GM13976 (cell line): ENCODE measurements around the gene DLST.

Experiments used
- DNase-seq: peaks from one replicate; pipeline ENCODE4 v3.0.0; 2012; ENCODE audit warnings: low spot score
- in situ Hi-C: fragments of 300-500 bp; cut with MboI; formaldehyde crosslinking; loops from one replicate; pipeline ENCODE4 v1.12.0; 2022; ENCODE audit warnings: low sequenced_read_pairs, mixed read lengths, inconsistent platforms; ENCODE audit not compliant: unreplicated experiment
- TF ChIP-seq, protein P1 (sequence below): IDR thresholded peaks from 2 replicates; pipeline ENCODE4 v1.5.1; 2012; ENCODE audit warnings: borderline replicate concordance, mild to moderate bottlenecking; ENCODE audit not compliant: insufficient read depth; ENCODE audit errors: extremely low read depth, missing control alignments, control extremely low read depth

The DLST gene

GRCh38 chr14:74902941-74903705, 21.4 kb downstream of the DLST start:
- DNase-seq, result no peak
- in situ Hi-C loops, result no loop called here
- TF ChIP-seq, protein P1, sequence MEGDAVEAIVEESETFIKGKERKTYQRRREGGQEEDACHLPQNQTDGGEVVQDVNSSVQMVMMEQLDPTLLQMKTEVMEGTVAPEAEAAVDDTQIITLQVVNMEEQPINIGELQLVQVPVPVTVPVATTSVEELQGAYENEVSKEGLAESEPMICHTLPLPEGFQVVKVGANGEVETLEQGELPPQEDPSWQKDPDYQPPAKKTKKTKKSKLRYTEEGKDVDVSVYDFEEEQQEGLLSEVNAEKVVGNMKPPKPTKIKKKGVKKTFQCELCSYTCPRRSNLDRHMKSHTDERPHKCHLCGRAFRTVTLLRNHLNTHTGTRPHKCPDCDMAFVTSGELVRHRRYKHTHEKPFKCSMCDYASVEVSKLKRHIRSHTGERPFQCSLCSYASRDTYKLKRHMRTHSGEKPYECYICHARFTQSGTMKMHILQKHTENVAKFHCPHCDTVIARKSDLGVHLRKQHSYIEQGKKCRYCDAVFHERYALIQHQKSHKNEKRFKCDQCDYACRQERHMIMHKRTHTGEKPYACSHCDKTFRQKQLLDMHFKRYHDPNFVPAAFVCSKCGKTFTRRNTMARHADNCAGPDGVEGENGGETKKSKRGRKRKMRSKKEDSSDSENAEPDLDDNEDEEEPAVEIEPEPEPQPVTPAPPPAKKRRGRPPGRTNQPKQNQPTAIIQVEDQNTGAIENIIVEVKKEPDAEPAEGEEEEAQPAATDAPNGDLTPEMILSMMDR, result no peak

- in situ Hi-C loops, result no loop called here
- TF ChIP-seq, protein P1, result no peak
- DNase-seq, result no peak
Measured at GRCh38 chr14:74904635-74905503, 23.2 kb downstream of the DLST start.

DNA sequence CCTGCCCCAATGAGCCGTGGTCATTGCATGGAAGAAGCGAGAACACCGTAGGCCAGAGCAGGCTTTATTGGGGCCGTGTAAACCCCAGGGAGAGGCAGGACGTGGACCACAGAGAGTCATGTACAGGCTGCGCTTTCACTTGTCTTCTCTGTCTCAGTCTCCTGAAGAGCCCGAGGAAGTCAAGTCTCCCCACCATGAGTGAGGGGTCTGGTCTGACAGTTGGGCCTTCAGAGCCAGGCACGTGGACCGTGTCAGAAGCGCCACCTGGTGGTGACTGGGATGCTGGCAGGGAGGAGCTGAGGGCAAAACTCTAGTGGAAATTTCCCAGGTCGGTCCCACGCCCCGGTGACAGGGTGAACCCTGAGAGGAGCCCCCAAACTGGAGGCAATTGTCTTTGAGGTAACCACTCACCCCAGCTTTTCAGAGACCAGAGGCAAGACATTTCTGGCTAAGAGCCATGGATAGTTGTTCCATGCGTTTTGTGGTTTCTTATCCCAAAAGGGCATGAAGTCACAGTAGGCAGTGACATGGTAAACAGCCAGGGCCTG, 24.0 kb downstream of the DLST start:
- TF ChIP-seq, protein P1, result peak; percentile 89
- peak; percentile 83 for DNase-seq
- in situ Hi-C loops, result no loop called here

DNA sequence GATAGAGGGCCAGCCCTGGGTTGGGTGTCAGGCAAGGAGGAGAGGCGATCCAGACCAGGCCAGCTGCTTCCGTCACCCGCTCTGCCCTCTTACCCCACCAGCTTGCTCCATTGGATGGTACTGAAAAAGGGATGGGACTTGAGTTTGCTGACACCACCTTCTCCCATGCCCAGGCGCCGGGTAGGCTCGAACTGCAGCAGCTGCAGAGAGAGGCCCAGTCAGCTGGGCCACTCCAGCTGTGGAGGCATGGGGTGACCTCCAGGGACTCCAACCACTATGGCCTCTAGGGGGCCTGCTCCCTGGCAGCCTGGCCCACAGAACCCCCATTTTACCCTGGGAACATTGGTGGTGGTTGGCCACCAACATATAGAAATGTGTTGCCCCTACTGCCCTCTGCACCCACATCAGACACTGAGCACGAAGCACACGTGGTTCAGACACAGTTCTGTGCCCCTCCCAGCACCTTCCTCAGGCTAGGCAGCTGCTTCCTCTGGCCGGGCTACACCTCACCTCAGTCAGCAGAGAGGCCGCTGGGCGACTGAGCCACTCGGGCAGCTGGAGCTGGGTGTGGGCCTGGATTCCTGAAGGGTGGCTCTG, 25.3 kb downstream of the DLST start:
- in situ Hi-C loops, result no loop called here
- TF ChIP-seq, protein P1, result no peak
- no peak for DNase-seq

DNA sequence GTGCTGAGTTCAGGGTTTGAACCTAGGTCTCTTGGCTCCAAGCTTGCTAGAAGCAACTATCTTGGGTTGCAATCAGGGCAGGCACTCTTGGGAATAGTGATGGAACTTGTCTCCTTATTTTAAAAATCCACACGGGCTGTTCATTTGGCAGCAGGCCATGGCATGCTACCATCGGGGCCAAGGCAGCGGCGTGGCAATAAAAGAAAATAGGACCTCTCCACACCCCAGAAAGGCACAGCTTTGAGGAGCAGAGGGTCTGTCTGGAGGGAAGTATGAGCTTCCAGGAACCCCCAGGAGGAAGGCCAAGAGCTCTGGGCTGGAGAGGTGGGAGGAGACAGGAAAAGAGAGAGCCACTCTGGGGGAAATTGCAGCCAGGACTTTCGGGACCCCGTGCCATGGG, 26.0 kb downstream of the DLST start:
- in situ Hi-C loops, result no loop called here
- no peak for DNase-seq
- TF ChIP-seq, protein P1, result no peak

GRCh38 chr14:74908861-74909341, 27.2 kb downstream of the DLST start:
- in situ Hi-C loops, result no loop called here
- peak; percentile 28 for DNase-seq
- TF ChIP-seq, protein P1, result no peak
